WERI-Rb-1 (cell line): ENCODE data around the gene KCTD19.

Experiments
- DNase-seq: peaks from one replicate; pipeline ENCODE4 v3.0.0-alpha.2; 2020
- H3K27ac ChIP-seq: fragments of 250-450 bp; sonication (Bioruptor Pico); 2 replicates; pipeline ENCODE4 v1.5.1; 2020; ENCODE audit warnings: mild to moderate bottlenecking, moderate library complexity
- H3K27me3 ChIP-seq: fragments of 250-450 bp; sonication (Bioruptor Pico); 2 replicates; pipeline ENCODE4 v1.5.1; 2021; ENCODE audit warnings: mild to moderate bottlenecking, low read depth, moderate library complexity; ENCODE audit not compliant: insufficient read depth, severe bottlenecking
- H3K36me3 ChIP-seq: fragments of 250-450 bp; sonication (Bioruptor Pico); 2 replicates; pipeline ENCODE4 v1.5.1; 2020; ENCODE audit warnings: mild to moderate bottlenecking, moderate library complexity
- H3K4me3 ChIP-seq: 2 replicates; pipeline ENCODE4 v1.5.1; 2011; ENCODE audit warnings: low read depth, mild to moderate bottlenecking, control low read depth, low read length
- H3K9me3 ChIP-seq: fragments of 250-450 bp; sonication (Bioruptor Pico); 2 replicates; pipeline ENCODE4 v1.5.1; 2021; ENCODE audit warnings: mild to moderate bottlenecking, moderate library complexity; ENCODE audit not compliant: severe bottlenecking
- CTCF ChIP-seq: IDR thresholded peaks from 2 replicates; pipeline ENCODE4 v1.5.1; 2011; ENCODE audit warnings: low read depth, mild to moderate bottlenecking, control low read depth, inconsistent platforms, low read length

KCTD19 gene

GRCh38 chr16:67279296-67280089 is 47.0 kb downstream of the KCTD19 start, which contains the start of gene PLEKHG4:
Gene PLEKHG4, plus strand, starts transcription at chr16:67279532. Its CDS starts 513 bp downstream, at chr16:67280045.
- H3K9me3 ChIP-seq = no peaks in the 10 kb centered on the region
- peak; percentile 88 for TF ChIP-seq CTCF
- DNase-seq = peak; percentile 83
- H3K36me3 ChIP-seq = peaks cover 50% of the 10 kb centered on the region
- no peaks in the 10 kb centered on the region for H3K27me3 ChIP-seq
- H3K4me3 ChIP-seq = peak within 1 kb of the TSS; percentile 63
- H3K27ac ChIP-seq = peak within 1 kb of the TSS; percentile 84

GRCh38 chr16:67278773-67279295 is 47.7 kb downstream of the KCTD19 start:
- no peaks in the 10 kb centered on the region for H3K27me3 ChIP-seq
- H3K4me3 ChIP-seq = peak overlapping the region; percentile 63
- DNase-seq = peak; percentile 48

GRCh38 chr16:67277999-67278772 is 48.4 kb downstream of the KCTD19 start:
- peaks cover 45% of the 10 kb centered on the region for H3K36me3 ChIP-seq
- TF ChIP-seq CTCF = no peak
- no peak for DNase-seq
- no peaks in the 10 kb centered on the region for H3K27me3 ChIP-seq
- no peaks in the 10 kb centered on the region for H3K9me3 ChIP-seq
- peak overlapping the region; percentile 63 for H3K4me3 ChIP-seq
- H3K27ac ChIP-seq = peak overlapping the region; percentile 69

More at GRCh38 chr16:67278773-67279295, 47.7 kb downstream of the KCTD19 start:
- H3K36me3 ChIP-seq = peaks cover 46% of the 10 kb centered on the region
- peak; percentile 64 for TF ChIP-seq CTCF
- H3K9me3 ChIP-seq = no peaks in the 10 kb centered on the region
- peak overlapping the region; percentile 69 for H3K27ac ChIP-seq

- DNase-seq = no peak
- H3K27me3 ChIP-seq = no peaks in the 10 kb centered on the region
- H3K4me3 ChIP-seq = no peak overlapping the region
- H3K36me3 ChIP-seq = peaks cover 38% of the 10 kb centered on the region
- no peaks in the 10 kb centered on the region for H3K9me3 ChIP-seq
- TF ChIP-seq CTCF = no peak
- no peak overlapping the region for H3K27ac ChIP-seq
Observed at GRCh38 chr16:67277294-67277998, 49.1 kb downstream of the KCTD19 start.

GRCh38 chr16:67275321-67275720 is 51.2 kb downstream of the KCTD19 start:
- Histone ChIP-seq H3K4me3 (no peak overlapping the region), H3K27ac (no peak overlapping the region), H3K9me3 (no peaks in the 10 kb centered on the region), H3K27me3 (no peaks in the 10 kb centered on the region), H3K36me3 (peaks cover 30% of the 10 kb centered on the region)
- no peak for TF ChIP-seq CTCF
- DNase-seq = no peak
